ENCODE data around the gene EPS8. TPM values are rescaled to one million over a fixed set of nuclear protein-coding genes. Genes with fewer than 3 reads are reported as not detected.

The EPS8 gene
- total RNA-seq, 2 donors from 2014 or later: 6.7 to 8.1 TPM

DNA sequence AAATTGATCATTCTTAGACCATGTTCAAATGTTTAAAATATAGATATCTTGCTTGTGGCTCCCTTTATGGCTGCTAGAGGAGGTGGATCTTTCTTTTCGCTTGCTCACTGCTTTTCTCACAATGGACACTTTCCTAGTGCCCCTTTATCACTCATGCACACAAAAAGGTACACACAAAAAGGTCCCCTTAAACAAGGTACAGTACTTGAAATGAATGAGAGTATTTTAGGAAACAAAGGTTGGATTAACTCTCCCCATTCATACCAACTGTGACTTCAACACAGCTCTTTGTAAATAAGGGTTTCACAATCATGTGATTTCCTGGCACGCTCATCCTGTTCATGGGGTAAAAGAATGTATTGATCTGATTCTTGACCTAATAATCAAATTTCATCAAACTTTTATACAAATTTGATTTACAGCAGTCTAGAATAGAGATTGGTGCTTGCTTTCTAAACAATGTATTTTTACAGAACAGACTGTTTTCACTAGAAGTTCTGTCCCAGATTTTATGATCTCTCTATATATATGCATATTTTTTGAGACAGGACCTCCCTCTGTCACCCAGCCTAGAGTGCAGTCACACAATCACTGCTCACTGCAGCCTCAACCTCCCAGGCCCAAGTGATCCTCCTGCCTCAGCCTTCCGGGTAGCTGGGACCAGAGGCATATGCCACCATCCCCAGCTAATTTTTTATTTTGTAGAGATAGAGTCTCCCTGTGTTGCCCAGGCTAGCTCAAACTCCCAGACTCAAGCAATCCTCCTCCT lies 34.4 kb upstream of the EPS8 start:
- WGBS, 2 experiments (ENCODE audit: insufficient coverage in 1 of 2, insufficient read length in 1 of 2): 96% methylated on average over 2 of the region's 3 CpGs; no CpG with 5 or more reads in 1 of the 2 experiments
- H3K27me3 ChIP-seq (ENCODE audit: control insufficient read depth, insufficient read depth, low read length, poor library complexity, severe bottlenecking): no peaks in the 10 kb centered on the region
- no peaks in the 10 kb centered on the region for H3K9me3 Mint-ChIP-seq
- H3K4me1 Mint-ChIP-seq: no peaks in the 10 kb centered on the region
- no peak for DNase-seq
- no peak overlapping the region for H3K4me3 Mint-ChIP-seq
- H3K9me3 ChIP-seq (ENCODE audit: control insufficient read depth, low read length): no peaks in the 10 kb centered on the region
- no peak overlapping the region for H3K4me3 ChIP-seq (ENCODE audit: low read length)
- TF ChIP-seq, protein P1, sequence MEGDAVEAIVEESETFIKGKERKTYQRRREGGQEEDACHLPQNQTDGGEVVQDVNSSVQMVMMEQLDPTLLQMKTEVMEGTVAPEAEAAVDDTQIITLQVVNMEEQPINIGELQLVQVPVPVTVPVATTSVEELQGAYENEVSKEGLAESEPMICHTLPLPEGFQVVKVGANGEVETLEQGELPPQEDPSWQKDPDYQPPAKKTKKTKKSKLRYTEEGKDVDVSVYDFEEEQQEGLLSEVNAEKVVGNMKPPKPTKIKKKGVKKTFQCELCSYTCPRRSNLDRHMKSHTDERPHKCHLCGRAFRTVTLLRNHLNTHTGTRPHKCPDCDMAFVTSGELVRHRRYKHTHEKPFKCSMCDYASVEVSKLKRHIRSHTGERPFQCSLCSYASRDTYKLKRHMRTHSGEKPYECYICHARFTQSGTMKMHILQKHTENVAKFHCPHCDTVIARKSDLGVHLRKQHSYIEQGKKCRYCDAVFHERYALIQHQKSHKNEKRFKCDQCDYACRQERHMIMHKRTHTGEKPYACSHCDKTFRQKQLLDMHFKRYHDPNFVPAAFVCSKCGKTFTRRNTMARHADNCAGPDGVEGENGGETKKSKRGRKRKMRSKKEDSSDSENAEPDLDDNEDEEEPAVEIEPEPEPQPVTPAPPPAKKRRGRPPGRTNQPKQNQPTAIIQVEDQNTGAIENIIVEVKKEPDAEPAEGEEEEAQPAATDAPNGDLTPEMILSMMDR (conservative IDR thresholded peaks at IDR 0.05): no peak
- no peaks in the 10 kb centered on the region for H3K36me3 Mint-ChIP-seq (ENCODE audit: low read depth)
- H3K9ac ChIP-seq (ENCODE audit: extremely low read depth, low read length, poor library complexity, severe bottlenecking): no peak overlapping the region
- no peak overlapping the region for H3K27ac ChIP-seq (ENCODE audit: low read depth, low read length)
- no peaks in the 10 kb centered on the region for H3K27me3 Mint-ChIP-seq (ENCODE audit: insufficient read depth)
- H3K36me3 ChIP-seq (ENCODE audit: control insufficient read depth, insufficient read depth, low read length): no peaks in the 10 kb centered on the region
- H3K4me1 ChIP-seq (ENCODE audit: control insufficient read depth, insufficient read depth, low read length): no peaks in the 10 kb centered on the region
- no peak overlapping the region for H3K27ac Mint-ChIP-seq

DNA sequence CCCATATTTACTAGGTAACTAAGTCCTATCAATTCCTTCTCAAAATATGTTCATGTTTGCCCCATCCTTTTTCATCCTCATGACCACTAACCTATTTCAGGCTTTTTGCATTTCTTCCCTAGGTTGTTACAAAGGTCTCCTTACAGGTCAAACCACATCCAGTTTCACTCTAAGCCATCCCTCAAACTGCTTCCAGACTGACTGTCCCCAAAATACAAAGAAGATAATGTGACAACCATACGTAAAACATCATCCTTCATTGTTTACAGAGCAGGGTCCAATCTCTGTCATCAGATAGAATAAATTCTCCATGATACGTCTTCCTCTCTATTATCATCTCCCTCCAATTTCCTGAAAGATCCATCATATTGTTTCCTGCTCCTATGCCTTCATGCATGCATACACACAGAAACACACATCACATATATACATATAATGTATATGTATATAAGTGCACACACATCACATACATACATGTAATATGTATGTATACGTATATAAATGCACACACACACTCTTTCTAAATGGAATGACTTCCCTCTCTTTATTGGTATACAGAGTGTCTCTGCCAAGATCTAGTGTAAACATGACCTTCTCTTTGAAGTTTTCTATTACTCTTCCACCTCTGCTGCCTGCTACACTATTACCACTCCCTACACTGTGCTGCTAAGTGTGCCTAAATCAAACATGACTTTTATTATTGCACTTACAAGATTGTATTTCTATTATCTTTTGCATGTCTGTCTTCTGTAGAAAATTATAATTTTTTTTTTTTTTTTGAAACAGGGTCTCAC lies 30.7 kb upstream of the EPS8 start:
- no peak overlapping the region for H3K27ac ChIP-seq (ENCODE audit: low read depth, low read length)
- Mint-ChIP-seq H3K4me1 (no peaks in the 10 kb centered on the region), H3K36me3 (ENCODE audit: low read depth) (no peaks in the 10 kb centered on the region), H3K27ac (no peak overlapping the region), H3K9me3 (peaks cover 4% of the 10 kb centered on the region), H3K27me3 (ENCODE audit: insufficient read depth) (no peaks in the 10 kb centered on the region), H3K4me3 (no peak overlapping the region)
- H3K36me3 ChIP-seq (ENCODE audit: control insufficient read depth, insufficient read depth, low read length): no peaks in the 10 kb centered on the region
- WGBS, 2 experiments (ENCODE audit: insufficient coverage in 1 of 2, insufficient read length in 1 of 2): 89% methylated on average over 1 to 3 of the region's 3 CpGs
- TF ChIP-seq, protein P1 (conservative IDR thresholded peaks at IDR 0.05): no peak
- no peak for DNase-seq
- H3K4me3 ChIP-seq (ENCODE audit: low read length): no peak overlapping the region
- H3K27me3 ChIP-seq (ENCODE audit: control insufficient read depth, insufficient read depth, low read length, poor library complexity, severe bottlenecking): no peaks in the 10 kb centered on the region
- H3K9ac ChIP-seq (ENCODE audit: extremely low read depth, low read length, poor library complexity, severe bottlenecking): no peak overlapping the region
- no peaks in the 10 kb centered on the region for H3K4me1 ChIP-seq (ENCODE audit: control insufficient read depth, insufficient read depth, low read length)
- H3K9me3 ChIP-seq (ENCODE audit: control insufficient read depth, low read length): peaks cover 4% of the 10 kb centered on the region

DNA sequence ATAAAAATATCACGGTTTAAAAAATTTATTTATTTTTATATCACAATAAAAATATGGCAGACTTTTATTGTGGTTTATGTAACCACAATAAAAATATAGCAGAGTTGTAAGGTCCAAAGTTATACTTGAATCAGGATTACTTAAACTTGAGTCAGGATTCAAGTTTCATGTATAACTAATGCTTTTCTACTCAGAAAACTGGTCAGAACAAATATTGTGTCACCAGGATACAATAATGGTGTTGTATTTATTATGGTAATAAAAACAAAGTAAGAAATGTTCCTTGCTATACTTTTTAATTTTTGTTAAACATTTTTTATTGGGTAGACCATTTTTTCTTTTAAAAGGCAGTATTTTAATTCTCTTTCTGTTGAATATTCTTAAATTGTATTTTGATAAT lies 29.2 kb upstream of the EPS8 start:
- WGBS, 2 experiments (ENCODE audit: insufficient coverage in 1 of 2, insufficient read length in 1 of 2): no CpG with 5 or more reads among the region's 1 CpG
- H3K4me3 Mint-ChIP-seq: no peak overlapping the region
- no peak overlapping the region for H3K27ac Mint-ChIP-seq
- H3K36me3 Mint-ChIP-seq (ENCODE audit: low read depth): no peaks in the 10 kb centered on the region
- TF ChIP-seq, protein P1 (conservative IDR thresholded peaks at IDR 0.05): no peak
- Histone ChIP-seq H3K36me3 (ENCODE audit: control insufficient read depth, insufficient read depth, low read length) (no peaks in the 10 kb centered on the region), H3K27ac (ENCODE audit: low read depth, low read length) (no peak overlapping the region), H3K4me1 (ENCODE audit: control insufficient read depth, insufficient read depth, low read length) (no peaks in the 10 kb centered on the region), H3K9me3 (ENCODE audit: control insufficient read depth, low read length) (peaks cover 4% of the 10 kb centered on the region), H3K4me3 (ENCODE audit: low read length) (no peak overlapping the region), H3K9ac (ENCODE audit: extremely low read depth, low read length, poor library complexity, severe bottlenecking) (no peak overlapping the region), H3K27me3 (ENCODE audit: control insufficient read depth, insufficient read depth, low read length, poor library complexity, severe bottlenecking) (no peaks in the 10 kb centered on the region)
- peaks cover 4% of the 10 kb centered on the region for H3K9me3 Mint-ChIP-seq
- H3K4me1 Mint-ChIP-seq: no peaks in the 10 kb centered on the region
- H3K27me3 Mint-ChIP-seq (ENCODE audit: insufficient read depth): no peaks in the 10 kb centered on the region
- DNase-seq: no peak

Measured in endodermal cell (in vitro differentiated cells).